Skin of body (tissue), 2 donors: ENCODE data around the gene SLC6A1. TPM values are rescaled to one million over a fixed set of nuclear protein-coding genes. Genes with fewer than 3 reads are reported as not detected.

Source experiments
- DNase-seq: peaks from one replicate; lab custom pipeline; 2025; lab: John Stamatoyannopoulos, UW
- total RNA-seq: library from RNA; depleted of rRNA; stranded (reverse); fragments of >200 nt; gene quantifications from one replicate; pipeline ENCODE4 v1.2.3, GENCODE V29; 2014

The SLC6A1 gene
- total RNA-seq, 1 donor from 2014 or later, result 1.7 TPM

DNA sequence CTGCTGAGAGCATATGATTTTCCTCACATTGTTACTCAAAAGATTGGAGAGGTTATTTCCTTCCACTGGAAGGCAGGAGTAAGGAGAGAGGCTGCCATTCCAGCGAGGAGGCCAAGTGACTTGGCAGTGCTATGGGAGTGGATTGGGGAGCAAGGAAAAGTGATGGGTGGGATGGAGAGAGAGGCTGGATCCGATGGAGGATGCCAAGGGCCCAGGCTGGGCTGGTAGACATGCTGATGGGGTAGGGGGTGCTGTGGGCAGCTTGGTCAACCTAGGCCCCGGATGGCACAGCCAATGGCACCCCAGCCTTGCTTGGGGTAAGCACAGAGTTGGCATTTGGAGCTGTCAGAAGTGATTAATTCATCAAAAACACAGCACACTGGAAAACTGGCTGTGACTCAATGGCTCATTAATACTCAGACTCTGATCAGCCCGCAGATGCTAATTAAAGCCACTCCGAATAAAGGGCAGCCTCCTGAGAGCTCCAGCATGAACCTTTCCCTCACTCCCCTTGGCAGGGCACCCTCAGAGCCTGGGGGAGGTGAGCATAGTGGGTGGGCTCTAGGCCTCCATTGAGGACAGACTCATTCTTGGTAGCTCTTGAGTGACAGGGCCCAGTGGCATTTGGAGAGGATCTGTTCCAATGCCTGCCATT is 22.1 kb upstream of the SLC6A1 start:
- no peak for DNase-seq

DNA sequence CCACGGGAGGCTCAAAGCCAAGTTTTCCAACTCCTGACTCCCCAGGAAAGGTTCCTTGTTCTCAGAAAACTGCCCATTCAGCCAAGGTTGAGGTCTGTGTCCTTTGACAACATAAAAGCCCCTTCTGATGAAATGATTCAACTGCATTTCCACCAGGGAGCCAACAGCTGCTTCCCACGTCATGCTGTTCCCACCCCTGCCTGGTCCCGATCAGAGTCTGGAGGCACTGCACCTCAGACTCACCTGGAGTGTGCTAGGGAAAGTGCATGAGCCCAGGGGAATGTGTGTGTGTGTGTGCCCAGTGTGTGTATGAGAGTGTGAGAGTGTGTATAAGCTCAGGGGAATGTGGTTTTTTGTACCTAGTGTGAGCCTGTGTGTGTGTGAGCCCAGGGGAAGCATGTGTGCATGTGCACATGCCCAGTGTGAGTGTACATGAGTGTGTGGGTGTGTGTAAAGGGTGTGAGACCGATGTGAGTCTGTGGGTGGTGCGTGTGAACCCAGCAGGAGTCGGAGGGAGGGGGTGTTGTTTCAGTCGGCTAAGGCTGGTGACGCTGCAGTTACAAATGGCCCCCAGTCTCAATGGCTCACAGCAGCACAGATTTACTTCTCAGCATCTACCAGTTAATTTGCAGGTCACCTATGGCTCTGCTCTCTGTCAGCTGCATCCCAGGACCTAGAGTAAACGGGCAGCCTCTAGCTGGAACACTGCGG is 20.3 kb upstream of the SLC6A1 start:
- no peak for DNase-seq

DNA sequence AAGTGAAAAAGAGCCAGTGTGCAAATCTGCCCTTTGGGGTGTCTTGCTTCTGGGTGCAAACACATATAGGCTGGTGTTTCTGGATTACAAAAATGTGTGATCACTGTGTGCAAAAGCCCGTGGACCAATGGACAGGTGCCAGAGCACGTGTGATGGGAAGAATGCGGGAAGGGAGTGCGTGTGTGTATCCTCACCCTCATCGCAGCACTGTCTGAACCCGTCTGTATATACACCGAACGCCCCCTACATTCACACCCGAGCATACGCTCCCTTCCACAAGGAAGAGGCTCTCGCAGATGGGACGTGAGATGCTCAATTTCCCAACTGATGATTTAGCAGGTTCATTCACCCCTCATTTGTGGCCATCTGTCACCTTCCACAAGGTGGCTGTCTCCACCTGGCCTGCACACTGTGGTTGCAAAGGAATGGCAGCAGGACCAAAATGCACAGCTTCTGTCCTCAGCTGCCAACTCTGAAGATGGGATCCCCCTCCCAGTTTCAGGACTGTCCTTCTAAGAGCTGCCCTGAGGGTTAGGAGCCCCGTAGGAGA is 19.4 kb upstream of the SLC6A1 start:
- no peak for DNase-seq

DNA sequence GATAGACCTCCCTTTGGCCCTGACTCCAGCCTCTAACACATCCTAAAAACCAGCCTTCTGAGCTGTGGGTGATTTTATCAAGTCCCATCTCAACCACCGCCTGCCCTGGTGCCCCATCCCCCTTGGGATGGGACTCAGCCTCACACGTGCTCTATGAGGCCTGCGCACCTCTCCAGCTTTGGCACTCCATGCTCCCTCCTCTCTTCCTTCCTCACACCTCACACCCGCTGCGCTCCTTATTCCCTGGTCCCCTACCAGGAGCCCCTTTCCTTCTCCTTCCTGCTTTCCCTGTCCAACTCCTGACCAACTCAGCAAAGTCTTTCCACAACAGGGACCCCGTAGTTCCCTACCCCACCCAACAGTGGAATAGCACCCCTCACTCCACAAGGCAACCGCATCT is 18.4 kb upstream of the SLC6A1 start:
- no peak for DNase-seq

DNA sequence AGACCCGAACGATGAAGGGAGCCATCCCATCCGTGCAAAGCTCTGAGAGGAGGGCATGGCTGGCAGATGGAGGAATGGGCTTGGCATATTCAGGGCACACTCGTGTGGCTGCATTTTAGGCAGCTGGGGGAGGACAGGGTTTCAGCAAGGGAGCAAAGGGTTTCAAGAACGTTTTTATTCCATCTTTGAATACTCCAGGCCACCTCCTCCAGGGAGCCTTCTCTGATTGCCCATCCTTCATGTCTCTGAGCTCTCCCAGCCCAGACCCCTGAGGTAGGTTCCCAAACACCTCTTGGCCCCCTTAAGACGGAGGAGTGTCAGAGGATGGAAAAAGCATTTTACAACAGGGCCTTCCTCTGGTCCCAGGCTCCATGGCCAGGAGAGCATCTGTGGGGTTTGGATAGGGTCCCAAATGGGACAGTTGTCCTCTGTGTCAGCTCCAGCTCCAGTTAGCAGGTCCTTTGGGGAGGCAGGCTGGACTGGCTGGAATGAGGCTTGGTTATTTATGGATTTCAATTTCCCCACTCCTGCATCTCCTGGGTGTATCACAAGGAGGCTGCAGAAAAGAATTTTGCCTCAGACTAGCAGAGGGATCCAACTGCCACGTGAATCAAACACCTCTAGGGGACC is 17.7 kb upstream of the SLC6A1 start:
- no peak for DNase-seq

DNA sequence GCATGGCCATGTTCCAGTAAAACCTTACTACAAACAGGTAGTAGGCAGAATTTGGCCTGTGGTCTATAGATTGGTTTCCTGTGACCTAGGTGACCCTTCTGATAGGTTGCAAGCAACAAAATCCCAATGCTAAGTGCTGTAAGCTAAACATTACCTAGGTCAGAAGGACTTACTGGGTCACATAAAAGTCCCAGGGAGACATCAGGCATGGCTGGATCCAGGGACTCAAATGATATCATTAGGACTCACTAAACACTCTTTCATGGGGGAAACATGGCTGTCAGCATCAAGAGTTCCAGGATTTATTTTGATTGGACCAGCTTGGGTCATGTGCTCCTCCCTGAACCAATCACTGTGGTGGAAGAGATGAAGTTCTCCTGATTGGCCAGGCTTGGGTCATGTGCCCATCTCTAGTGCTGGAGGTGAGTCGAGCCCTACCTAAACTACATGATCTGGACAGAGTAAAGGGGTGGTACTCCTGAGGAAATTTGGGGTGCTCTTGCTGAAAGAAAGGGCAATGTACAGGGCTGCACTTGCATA is 16.8 kb upstream of the SLC6A1 start:
- DNase-seq, result no peak

DNA sequence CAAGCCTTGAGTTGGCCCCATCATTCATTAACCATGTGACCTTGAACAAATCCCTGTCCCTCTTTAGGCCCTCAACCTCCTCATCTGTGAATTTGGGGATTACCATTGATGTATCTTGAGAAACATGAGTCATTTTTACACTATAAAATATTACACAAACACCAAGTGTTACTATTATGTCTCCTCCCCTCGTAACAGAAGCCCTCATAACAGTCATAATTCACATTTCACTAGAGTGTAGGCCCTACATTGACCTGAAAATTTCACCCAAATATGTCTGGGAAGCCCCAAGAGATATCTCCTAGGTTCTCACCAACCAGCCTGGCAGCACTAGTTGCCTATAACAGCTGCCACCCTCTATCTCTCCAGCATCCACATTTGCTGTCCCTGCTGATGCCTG is 15.8 kb upstream of the SLC6A1 start:
- DNase-seq, result no peak

DNA sequence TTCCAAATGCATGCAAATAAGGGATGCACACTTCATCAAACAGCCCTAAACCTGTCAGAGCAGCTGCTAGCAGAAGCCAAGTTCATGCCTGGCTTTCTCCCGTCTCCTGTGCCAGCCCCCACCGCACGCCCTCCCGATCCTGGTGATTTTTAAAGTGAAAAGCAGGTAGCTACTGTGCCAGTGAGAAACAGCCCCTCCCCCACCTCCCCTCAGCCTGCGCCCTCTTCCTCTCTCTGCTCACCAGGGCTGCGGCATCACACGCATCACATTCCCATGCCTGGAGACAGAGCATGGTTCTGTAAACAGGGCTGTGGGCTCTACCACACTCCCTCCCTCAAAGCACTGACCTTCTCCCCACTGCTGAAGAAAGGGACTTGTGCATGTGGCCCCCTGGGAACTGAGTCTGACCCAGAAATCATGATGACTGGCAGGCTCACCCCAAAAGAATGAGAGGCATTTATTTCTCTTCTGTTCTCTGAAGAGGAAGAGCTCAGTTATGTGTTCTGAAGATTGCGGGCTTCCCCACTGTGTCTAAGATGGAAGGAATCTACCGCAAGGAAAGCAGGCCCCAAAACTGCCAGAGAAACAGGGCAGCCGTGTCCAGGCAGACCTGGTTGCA is 14.5 kb upstream of the SLC6A1 start:
- no peak for DNase-seq

DNA sequence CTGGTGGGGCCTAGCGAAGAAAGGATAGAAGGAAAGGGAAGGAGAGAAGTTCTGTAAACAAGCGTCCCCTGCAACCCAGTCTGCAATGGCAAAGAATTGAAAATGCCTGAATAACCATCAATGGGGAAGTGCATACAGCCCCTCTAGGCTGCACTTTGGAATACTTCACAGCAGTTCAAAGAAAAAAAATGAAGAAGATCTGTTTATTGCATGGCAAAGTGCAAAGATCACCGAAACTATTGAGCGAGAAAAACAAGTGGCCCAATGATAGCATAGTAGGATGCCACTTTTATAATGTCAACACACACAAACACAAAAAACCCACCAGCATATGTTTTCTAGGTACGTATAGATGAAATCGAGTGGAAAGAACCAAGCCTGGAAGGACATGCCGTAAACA is 13.6 kb upstream of the SLC6A1 start:
- no peak for DNase-seq

DNA sequence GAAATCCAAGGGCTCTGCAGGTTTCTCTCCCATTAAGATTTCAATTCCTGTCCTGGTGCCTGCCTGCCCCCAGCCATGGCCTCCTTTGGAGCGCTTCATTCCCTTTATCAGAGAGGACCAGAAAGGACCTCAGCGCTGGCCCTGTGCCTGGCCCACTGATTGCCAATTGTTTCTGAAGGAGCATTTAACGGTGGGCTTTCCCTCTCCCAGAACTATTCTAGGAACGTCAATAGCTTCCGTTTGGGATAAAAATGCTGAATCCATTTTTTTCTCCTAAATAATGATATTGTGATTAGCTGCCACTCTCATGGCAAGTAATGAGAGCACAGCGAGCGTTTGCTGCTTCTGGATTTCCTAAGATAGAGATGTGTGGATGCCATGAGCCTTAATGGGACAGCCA is 12.2 kb upstream of the SLC6A1 start:
- no peak for DNase-seq

DNA sequence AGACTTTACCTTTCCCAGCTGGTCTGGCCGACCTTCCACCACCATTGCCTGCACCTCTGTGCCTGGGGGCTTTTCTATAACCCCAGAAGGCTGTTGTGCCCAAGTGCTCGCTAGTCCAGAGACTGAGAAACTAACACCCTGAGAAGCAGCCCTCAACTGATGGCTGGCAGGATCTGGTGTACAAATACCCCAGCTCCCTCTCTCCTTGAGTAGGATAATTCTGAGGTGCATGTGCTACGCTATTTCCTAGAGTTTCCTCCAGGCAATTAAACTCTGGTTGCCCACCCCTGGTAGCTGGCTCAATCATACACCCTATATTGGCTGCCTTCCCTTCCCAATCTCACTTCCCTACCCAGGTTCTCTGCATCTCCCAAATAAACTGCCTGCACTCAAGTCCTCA is 11.5 kb upstream of the SLC6A1 start:
- DNase-seq, result no peak

DNA sequence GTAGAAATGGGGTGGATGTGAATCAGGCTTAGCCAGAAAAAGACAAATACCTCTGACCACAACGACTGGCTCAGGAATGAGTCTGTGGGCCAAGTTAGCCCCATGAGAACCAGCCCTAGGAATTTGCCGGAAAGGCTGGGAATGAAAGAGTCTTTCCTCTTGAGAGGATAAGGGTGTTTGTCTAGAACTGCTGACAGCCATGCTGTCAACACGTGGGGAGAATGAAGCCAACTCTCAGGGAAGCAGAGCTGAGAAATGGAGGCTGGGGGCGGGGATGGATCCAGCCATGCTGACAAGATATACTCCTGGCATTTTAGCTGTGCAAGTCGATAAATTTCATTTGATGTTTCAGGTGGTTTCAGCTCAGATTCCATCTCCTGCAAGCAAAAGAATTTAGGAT is 10.6 kb upstream of the SLC6A1 start:
- no peak for DNase-seq

DNA sequence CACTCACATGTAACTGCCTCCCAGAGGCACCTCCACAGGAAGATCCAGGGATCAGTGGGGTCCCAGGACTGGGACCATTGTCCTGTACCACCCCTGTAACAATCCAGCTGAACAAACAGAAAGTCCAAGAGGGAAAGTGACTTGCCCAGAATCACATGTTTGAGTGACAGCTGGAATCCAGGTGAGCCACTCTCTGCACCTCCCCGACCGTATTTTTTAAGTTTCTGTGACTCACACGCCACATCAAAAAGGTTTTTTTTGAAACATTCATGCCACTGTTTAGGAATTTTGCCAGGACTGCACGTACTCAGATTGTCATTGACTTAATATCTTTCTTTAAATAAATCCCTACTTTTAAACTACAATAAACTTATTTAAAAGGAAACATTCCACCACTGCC is 9.8 kb upstream of the SLC6A1 start:
- no peak for DNase-seq

DNA sequence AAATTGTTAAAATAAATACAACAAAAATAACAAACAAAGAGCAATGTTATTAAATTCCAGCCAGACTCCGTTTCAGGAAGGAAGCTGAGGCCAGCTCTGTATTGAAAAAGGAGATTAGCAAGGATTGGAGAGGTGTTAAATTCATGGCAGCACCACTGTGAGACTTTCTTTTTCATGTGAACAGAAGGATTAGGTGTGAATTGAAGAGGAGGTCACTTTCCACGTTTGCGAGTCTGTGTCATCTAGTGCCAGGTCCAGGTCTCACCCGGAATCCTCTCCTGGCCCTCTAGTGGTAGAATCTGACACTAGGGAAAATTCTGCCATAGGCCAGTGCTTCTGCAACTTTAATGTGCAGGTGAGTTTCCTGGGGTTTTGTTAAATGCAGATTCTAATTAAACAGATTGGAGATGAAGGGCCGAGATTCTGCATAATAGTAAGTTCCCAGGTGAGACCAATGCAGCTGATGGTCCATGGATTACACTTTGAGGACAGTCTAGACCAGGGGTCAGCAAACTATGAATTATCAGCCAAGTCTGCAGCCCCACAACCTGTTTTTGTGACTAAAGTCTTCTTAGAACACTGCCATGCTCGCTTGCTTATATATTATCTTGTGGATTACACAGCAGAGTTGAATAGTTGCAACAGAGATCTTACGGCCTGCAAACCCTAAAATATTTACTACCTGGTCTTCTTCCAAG is 9.2 kb upstream of the SLC6A1 start:
- no peak for DNase-seq

DNA sequence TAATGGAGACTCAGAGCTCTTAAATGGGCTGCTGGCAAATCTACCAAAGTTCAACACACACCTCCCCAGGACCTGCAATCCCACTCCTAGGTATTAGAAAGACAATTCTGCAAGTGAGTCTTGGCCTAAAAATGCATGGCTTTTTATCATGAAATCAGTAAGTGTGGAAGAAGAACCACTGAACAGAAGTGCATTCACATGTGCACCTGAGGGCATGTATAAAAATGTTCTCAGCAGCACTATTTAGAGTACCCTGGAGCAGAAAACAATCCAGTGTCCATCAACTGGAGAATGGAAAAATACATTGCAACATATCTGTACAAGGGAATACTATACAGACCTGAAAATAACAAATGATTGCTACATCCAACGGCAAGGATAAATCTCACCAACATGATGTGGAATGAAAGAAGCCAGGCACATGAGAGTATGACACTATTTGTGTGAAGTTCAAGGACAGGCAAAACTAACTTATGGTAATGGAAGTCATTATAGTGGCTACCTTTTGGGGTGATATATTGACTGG is 8.1 kb upstream of the SLC6A1 start:
- no peak for DNase-seq

DNA sequence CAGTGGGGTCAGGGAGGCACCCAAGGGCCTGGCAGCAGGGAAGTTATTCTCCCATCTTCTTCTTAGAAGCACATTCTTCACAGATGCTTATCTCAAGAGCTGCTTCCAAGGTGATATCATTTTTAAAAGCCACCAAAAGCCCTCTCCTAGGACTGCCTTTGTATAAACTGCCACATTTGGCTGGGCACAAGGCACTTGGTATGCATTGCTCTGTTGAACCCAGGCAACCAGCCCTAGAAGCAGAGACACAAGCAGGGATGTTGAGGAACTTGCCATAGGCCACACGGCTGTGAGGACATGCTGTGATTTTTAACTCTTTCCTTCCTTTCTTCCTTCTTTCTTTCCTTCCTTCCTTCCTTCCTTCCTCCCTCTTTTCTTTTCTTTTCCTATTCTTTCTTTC is 7.4 kb upstream of the SLC6A1 start:
- no peak for DNase-seq

DNA sequence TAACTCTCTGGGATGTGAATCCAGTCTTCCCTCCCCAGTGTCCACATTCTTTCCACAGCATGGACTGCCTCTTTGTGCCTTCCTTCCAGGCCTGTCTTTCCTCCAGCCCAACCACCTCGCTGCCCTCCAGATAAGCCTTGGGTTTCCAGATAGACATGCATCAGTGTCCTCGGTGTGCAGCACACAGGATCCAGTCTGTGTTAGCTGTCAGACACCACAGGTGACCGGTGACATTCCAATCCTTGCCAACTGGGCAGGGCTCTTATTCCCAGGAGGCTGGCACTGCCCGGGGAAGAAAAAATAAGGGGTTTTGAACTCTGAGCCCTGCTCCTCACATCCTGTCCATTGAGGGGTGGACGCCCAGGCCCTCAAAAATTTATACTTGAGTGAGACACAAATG is 6.0 kb upstream of the SLC6A1 start:
- DNase-seq, result no peak

DNA sequence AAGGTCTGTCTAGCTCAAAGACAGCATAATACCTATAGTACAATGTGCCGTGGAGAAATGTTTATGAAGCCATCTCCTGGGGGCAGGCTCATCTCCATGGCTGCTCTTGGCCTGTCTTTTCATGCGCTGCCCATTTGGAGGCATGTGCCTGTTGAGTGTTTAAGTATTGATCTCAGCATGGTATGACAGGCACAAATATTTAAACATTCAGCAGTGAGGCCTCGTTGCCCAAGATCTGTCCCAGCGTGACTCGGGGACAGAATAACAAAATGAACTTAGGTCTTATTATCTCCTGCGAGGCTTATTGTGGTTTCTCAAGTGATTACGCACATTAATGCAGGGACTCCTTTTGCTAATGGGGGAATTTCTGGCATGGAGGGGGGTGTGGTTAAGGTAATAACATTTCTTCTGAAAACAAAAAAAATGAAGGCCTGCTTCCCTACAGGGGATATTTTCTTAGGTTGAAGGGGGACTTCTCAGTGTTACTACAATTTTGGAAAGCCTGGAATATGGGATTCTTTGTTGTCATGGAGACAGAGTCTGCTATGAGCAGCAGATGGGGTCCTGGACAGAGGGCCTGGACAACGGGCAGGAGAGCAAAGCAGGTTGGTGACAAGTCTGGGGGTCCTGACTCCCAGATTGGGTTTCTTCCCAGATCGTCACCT is 4.4 kb upstream of the SLC6A1 start:
- no peak for DNase-seq

DNA sequence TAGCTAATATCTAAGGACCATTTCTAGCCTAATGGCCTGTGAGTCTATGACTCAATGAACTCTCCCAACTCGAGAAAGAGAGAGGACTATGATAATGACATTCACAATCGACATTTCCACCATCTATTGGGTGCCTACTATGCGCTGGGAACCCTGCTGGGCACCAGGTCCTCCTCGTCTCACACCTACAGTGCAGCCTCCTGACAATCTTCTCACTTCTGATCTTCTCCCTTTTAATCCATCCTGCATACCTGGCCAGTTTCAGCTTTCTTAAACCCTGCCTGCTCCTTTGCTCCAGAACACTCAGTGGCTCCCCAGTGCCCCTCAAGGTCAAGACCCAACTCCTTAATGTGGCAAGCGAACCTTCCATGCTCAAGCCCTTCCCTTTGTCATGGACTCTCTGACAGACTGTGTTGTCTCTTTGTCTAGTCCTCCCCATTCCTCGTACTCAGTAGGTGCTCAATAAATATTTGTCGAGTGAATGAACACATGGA is 3.5 kb upstream of the SLC6A1 start:
- no peak for DNase-seq
